ENCODE results near the gene LINGO4. TPM values are rescaled to one million over a fixed set of nuclear protein-coding genes. Genes with fewer than 3 reads are reported as not detected.
A peak's percentile ranks its signal among the peaks of the same experiment; 100 is the strongest.

LINGO4 gene
- total RNA-seq, 1 donor: under 0.01 TPM

GRCh38 chr1:151835596-151835995 lies 30.4 kb upstream of the LINGO4 start:
- DNase-seq (ENCODE audit: low read depth in 2 of 3, low spot score in 2 of 3): no peak

- DNase-seq (ENCODE audit: low read depth in 2 of 3, low spot score in 2 of 3): no peak
Measured at GRCh38 chr1:151834239-151834638, 29.0 kb upstream of the LINGO4 start.

GRCh38 chr1:151833172-151833900 lies 28.1 kb upstream of the LINGO4 start:
- DNase-seq (ENCODE audit: low read depth in 2 of 3, low spot score in 2 of 3): no peak

GRCh38 chr1:151832318-151832980 lies 27.2 kb upstream of the LINGO4 start:
- no peak for DNase-seq (ENCODE audit: low read depth in 2 of 3, low spot score in 2 of 3)

- no peak for DNase-seq (ENCODE audit: low read depth in 2 of 3, low spot score in 2 of 3)
Measured at GRCh38 chr1:151831605-151832004, 26.4 kb upstream of the LINGO4 start, which contains the start of gene RORC. Gene RORC, minus strand, starts transcription at chr1:151831802. Its CDS starts 38 bp downstream, at chr1:151831764.

- no peak for DNase-seq (ENCODE audit: low read depth in 2 of 3, low spot score in 2 of 3)
Measured at GRCh38 chr1:151831256-151831591, 26.0 kb upstream of the LINGO4 start.

GRCh38 chr1:151830055-151830454 lies 24.8 kb upstream of the LINGO4 start:
- DNase-seq (ENCODE audit: low read depth in 2 of 3, low spot score in 2 of 3): no peak

- DNase-seq (ENCODE audit: low read depth in 2 of 3, low spot score in 2 of 3): no peak
Measured at GRCh38 chr1:151829352-151830046, 24.3 kb upstream of the LINGO4 start.

GRCh38 chr1:151828921-151829320 lies 23.7 kb upstream of the LINGO4 start:
- no peak for DNase-seq (ENCODE audit: low read depth in 2 of 3, low spot score in 2 of 3)

GRCh38 chr1:151827853-151828252 lies 22.6 kb upstream of the LINGO4 start:
- no peak for DNase-seq (ENCODE audit: low read depth in 2 of 3, low spot score in 2 of 3)

- DNase-seq (ENCODE audit: low read depth in 2 of 3, low spot score in 2 of 3): no peak
Measured at GRCh38 chr1:151825751-151826660, 20.8 kb upstream of the LINGO4 start.

- DNase-seq (ENCODE audit: low read depth in 2 of 3, low spot score in 2 of 3): no peak
Measured at GRCh38 chr1:151825204-151825603, 20.0 kb upstream of the LINGO4 start.

- DNase-seq (ENCODE audit: low read depth in 2 of 3, low spot score in 2 of 3): no peak
Measured at GRCh38 chr1:151823175-151823574, 18.0 kb upstream of the LINGO4 start.

- peak in 1 of 3 donors; percentile 40 for DNase-seq (ENCODE audit: low read depth in 2 of 3, low spot score in 2 of 3)
Measured at GRCh38 chr1:151822404-151822803, 17.2 kb upstream of the LINGO4 start.

- DNase-seq (ENCODE audit: low read depth in 2 of 3, low spot score in 2 of 3): peak in 1 of 3 donors; percentile 83
Measured at GRCh38 chr1:151820940-151821339, 15.7 kb upstream of the LINGO4 start.

- DNase-seq (ENCODE audit: low read depth in 2 of 3, low spot score in 2 of 3): no peak
Measured at GRCh38 chr1:151819976-151820623, 14.9 kb upstream of the LINGO4 start.

GRCh38 chr1:151819227-151819835 lies 14.1 kb upstream of the LINGO4 start:
- DNase-seq (ENCODE audit: low read depth in 2 of 3, low spot score in 2 of 3): no peak

- peak in 1 of 3 donors; percentile 38 for DNase-seq (ENCODE audit: low read depth in 2 of 3, low spot score in 2 of 3)
Measured at GRCh38 chr1:151817353-151817730, 12.1 kb upstream of the LINGO4 start.

GRCh38 chr1:151816548-151817352 lies 11.5 kb upstream of the LINGO4 start:
- no peak for DNase-seq (ENCODE audit: low read depth in 2 of 3, low spot score in 2 of 3)

All from hematopoietic multipotent progenitor cell (in vitro differentiated cells).